Common myeloid progenitor, CD34-positive (primary cell): Measurements from ENCODE around the gene MYLK.

ENCODE experiments used
- CTCF ChIA-PET: fragments of 350-600 bp; sonication (Branson Sonifier 250); formaldehyde crosslinking; loops from one replicate; lab custom pipeline; 2021; ENCODE audit warnings: antibody characterized with exemption; lab: Charles Lee
- POLR2A ChIA-PET: fragments of 350-600 bp; sonication (Branson Sonifier 250); formaldehyde crosslinking; loops from one replicate; lab custom pipeline; 2021; ENCODE audit warnings: antibody characterized with exemption; lab: Charles Lee
- DNase-seq, 3 donors: peaks; one replicate each; pipeline versions ENCODE4 v3.0.0 to v3.0.0-alpha.2; 2013
- H3K27ac ChIP-seq, 2 experiments: 1 replicate in 1 of 2; 2 replicates in 1 of 2; pipeline ENCODE4 v1.7.0; 2013; ENCODE audit warnings: inconsistent platforms in 2 of 2, low read length in 2 of 2, mild to moderate bottlenecking in 2 of 2, low read depth in 1 of 2, moderate library complexity in 1 of 2; ENCODE audit not compliant: severe bottlenecking in 2 of 2, insufficient read depth in 1 of 2, poor library complexity in 1 of 2
- H3K27me3 ChIP-seq, 5 experiments: replicated peaks in 2 of 5; 1 replicate in 3 of 5; 2 replicates in 2 of 5; pipeline versions ENCODE4 v1.6.1 to v1.7.0; 2013; ENCODE audit warnings: low read length in 4 of 5, mild to moderate bottlenecking in 2 of 5, moderate library complexity in 2 of 5, inconsistent platforms in 1 of 5; ENCODE audit not compliant: insufficient read depth in 5 of 5, control insufficient read depth in 4 of 5
- H3K36me3 ChIP-seq, 4 experiments: 1 replicate in 2 of 4; 2 replicates in 2 of 4; pipeline versions ENCODE4 v1.6.1 to v1.7.0; 2013; ENCODE audit warnings: low read length in 3 of 4, control low read depth in 1 of 4, mild to moderate bottlenecking in 1 of 4; ENCODE audit not compliant: control insufficient read depth in 4 of 4, insufficient read depth in 4 of 4
- H3K4me1 ChIP-seq, 4 experiments: 1 replicate in 3 of 4; 2 replicates in 1 of 4; pipeline versions ENCODE4 v1.6.1 to v1.7.1; 2013; ENCODE audit warnings: low read length in 3 of 4, mild to moderate bottlenecking in 3 of 4, control low read depth in 1 of 4, inconsistent platforms in 1 of 4, moderate library complexity in 1 of 4; ENCODE audit not compliant: control insufficient read depth in 4 of 4, insufficient read depth in 4 of 4; ENCODE audit errors: control extremely low read depth in 1 of 4
- H3K4me3 ChIP-seq, 7 experiments: 1 replicate in 4 of 7; 2 replicates in 3 of 7; pipeline versions ENCODE4 v1.5.1 to v1.7.0; 2013; ENCODE audit warnings: mild to moderate bottlenecking in 7 of 7, low read length in 6 of 7, moderate library complexity in 6 of 7, inconsistent platforms in 2 of 7, low read depth in 2 of 7, control low read depth in 1 of 7; ENCODE audit not compliant: insufficient read depth in 4 of 7, control insufficient read depth in 1 of 7; ENCODE audit errors: extremely low read depth in 1 of 7
- H3K9me3 ChIP-seq, 5 experiments: 1 replicate in 4 of 5; 2 replicates in 1 of 5; pipeline versions ENCODE4 v1.6.1 to v1.7.1; 2013; ENCODE audit warnings: low read length in 4 of 5, mild to moderate bottlenecking in 2 of 5, inconsistent platforms in 1 of 5, low read depth in 1 of 5, moderate library complexity in 1 of 5; ENCODE audit not compliant: control insufficient read depth in 4 of 5, insufficient read depth in 2 of 5; ENCODE audit errors: control extremely low read depth in 1 of 5
- WGBS: methylation state at CpG from one replicate; pipeline ENCODE4 v1.1.5; 2013; ENCODE audit not compliant: insufficient coverage; 5-methylcytosine and 5-hydroxymethylcytosine counted together

Gene MYLK

GRCh38 chr3:123769356-123769743 is 114.8 kb downstream of the MYLK start:
- no peak overlapping the region for H3K27ac ChIP-seq
- H3K4me3 ChIP-seq, result no peak overlapping the region
- ChIA-PET POLR2A (no interaction called here), CTCF (no interaction called here)
- H3K27me3 ChIP-seq, result no peaks in the 10 kb centered on the region
- WGBS, result 100% methylated on average over 3 of the region's 3 CpGs
- no peaks in the 10 kb centered on the region for H3K36me3 ChIP-seq
- no peaks in the 10 kb centered on the region for H3K9me3 ChIP-seq
- H3K4me1 ChIP-seq, result peaks cover 0 to 12% (median 0%) of the 10 kb centered on the region in 4 experiments
- DNase-seq, result no peak

DNA sequence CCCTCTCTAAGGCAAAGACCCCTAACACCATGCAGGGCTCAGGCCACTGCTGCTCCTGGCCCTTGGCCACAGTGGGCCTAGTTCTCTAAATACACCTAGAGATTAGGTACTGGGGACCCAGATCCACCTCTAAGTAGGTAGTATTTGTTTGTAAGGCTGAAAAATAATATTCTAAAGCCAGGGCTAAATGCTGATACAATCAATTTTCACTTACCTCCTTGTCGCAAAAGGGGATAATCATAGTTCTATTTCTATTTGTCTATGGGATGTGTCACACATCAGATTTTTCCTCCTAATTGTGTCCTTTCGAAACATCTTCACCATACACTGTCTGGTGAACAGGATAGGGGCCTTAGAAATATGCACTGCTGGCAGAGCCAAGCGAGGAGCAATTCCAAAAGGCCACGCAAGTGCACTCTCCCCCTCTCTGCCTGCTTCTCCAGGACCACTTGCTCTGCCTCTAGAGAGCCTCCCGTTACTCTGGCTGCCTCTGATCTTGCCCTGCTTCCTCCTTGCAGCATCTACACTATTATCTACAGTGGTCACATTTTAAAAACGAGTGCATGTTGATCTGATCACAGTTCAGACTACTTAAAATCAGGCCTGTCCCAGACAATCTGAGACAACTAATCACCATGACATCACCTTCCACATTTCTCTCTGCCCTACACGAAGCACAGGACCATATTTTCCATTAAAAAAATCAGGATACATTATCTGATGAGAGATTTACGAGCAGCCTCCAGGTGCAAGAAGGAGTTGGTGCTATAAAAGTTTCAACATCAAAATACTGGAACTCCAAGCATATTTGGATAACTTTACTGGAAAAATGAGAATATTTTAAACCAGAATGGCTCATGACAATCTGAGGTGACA is 115.4 kb downstream of the MYLK start:
- 88% methylated on average over 3 of the region's 8 CpGs for WGBS
- Histone ChIP-seq H3K27me3 (no peaks in the 10 kb centered on the region), H3K27ac (no peak overlapping the region), H3K9me3 (no peaks in the 10 kb centered on the region), H3K4me1 (peaks cover 0 to 12% (median 0%) of the 10 kb centered on the region in 4 experiments), H3K36me3 (no peaks in the 10 kb centered on the region), H3K4me3 (no peak overlapping the region)
- ChIA-PET CTCF (interaction anchor here (0.7 kb wide), 1 partner anchor 23 kb away, joined by 3 read pairs; no protein-coding TSS in a partner anchor), POLR2A (no interaction called here)
- no peak for DNase-seq

- Histone ChIP-seq H3K4me3 (no peak overlapping the region), H3K4me1 (peaks cover 0 to 12% (median 0%) of the 10 kb centered on the region in 4 experiments), H3K27me3 (no peaks in the 10 kb centered on the region), H3K27ac (no peak overlapping the region), H3K9me3 (no peaks in the 10 kb centered on the region), H3K36me3 (no peaks in the 10 kb centered on the region)
- no peak for DNase-seq
- ChIA-PET CTCF (interaction anchor here (0.7 kb wide), 1 partner anchor 22 kb away, joined by 3 read pairs; no protein-coding TSS in a partner anchor), POLR2A (no interaction called here)
- WGBS, result 97% methylated on average over 4 of the region's 6 CpGs
Observed at GRCh38 chr3:123767564-123768292, 116.4 kb downstream of the MYLK start.

GRCh38 chr3:123767009-123767372 is 117.1 kb downstream of the MYLK start:
- DNase-seq, result no peak
- no peaks in the 10 kb centered on the region for H3K36me3 ChIP-seq
- CTCF ChIA-PET, result interaction anchor here (1.1 kb wide), 1 partner anchor 15 kb away, joined by 3 read pairs; no protein-coding TSS in a partner anchor
- H3K27ac ChIP-seq, result no peak overlapping the region
- WGBS, result 100% methylated on average over 4 of the region's 7 CpGs
- POLR2A ChIA-PET, result no interaction called here
- H3K4me1 ChIP-seq, result peaks cover 0 to 12% (median 0%) of the 10 kb centered on the region in 4 experiments
- no peaks in the 10 kb centered on the region for H3K27me3 ChIP-seq
- H3K9me3 ChIP-seq, result no peaks in the 10 kb centered on the region
- H3K4me3 ChIP-seq, result no peak overlapping the region

GRCh38 chr3:123766193-123767008 is 117.7 kb downstream of the MYLK start:
- no peak overlapping the region for H3K27ac ChIP-seq
- peaks cover 0 to 12% (median 0%) of the 10 kb centered on the region in 4 experiments for H3K4me1 ChIP-seq
- no peaks in the 10 kb centered on the region for H3K9me3 ChIP-seq
- no peaks in the 10 kb centered on the region for H3K27me3 ChIP-seq
- POLR2A ChIA-PET, result no interaction called here
- H3K4me3 ChIP-seq, result no peak overlapping the region
- 96% methylated on average over 8 of the region's 13 CpGs for WGBS
- H3K36me3 ChIP-seq, result no peaks in the 10 kb centered on the region
- no peak for DNase-seq
- CTCF ChIA-PET, result interaction anchor here (1.1 kb wide), 1 partner anchor 15 kb away, joined by 3 read pairs; no protein-coding TSS in a partner anchor

DNA sequence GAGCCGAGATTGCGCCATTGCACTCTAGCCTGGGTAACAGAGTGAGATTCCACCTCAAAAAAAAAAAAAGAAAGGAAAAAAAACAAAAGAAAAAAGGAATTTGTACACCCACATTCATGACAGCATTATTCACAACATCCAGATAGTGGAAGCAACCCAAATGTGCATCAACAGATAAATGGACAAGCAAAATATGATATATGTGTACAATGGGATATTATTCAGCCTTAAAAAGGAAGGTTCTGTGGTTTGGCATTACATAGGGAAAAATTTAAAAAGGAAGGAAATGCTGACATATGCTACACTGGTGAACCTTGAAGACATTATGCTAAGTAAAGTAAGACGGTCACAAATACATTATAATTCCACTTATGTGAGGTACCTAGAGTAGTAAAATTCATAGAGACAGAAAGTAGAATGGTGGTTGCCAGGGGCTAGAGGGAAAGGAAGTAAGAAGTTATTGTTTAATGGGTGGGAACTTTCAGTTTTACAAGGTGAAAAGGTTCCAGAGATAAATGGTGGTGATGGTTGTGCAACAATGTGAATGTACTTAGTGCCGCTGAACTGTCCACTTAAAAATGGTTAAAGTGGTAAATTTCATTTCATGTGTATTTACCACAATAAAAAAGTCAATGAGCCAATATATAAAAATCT is 118.5 kb downstream of the MYLK start:
- H3K4me3 ChIP-seq, result no peak overlapping the region
- H3K36me3 ChIP-seq, result no peaks in the 10 kb centered on the region
- H3K4me1 ChIP-seq, result peaks cover 0 to 12% (median 0%) of the 10 kb centered on the region in 4 experiments
- H3K27me3 ChIP-seq, result no peaks in the 10 kb centered on the region
- WGBS, result no CpG with 5 or more reads among the region's 4 CpGs
- H3K9me3 ChIP-seq, result no peaks in the 10 kb centered on the region
- no peak for DNase-seq
- ChIA-PET CTCF (no interaction called here), POLR2A (no interaction called here)
- no peak overlapping the region for H3K27ac ChIP-seq
